Hypothalamus (tissue), 51 donors: ENCODE measurements around the gene TP73.
A peak's percentile ranks its signal among the peaks of the same experiment; 100 is the strongest.

Experiments
- DNase-seq, 51 donors: peaks; one replicate each; lab custom pipeline; 2025; lab: John Stamatoyannopoulos, UW

Gene TP73

DNA sequence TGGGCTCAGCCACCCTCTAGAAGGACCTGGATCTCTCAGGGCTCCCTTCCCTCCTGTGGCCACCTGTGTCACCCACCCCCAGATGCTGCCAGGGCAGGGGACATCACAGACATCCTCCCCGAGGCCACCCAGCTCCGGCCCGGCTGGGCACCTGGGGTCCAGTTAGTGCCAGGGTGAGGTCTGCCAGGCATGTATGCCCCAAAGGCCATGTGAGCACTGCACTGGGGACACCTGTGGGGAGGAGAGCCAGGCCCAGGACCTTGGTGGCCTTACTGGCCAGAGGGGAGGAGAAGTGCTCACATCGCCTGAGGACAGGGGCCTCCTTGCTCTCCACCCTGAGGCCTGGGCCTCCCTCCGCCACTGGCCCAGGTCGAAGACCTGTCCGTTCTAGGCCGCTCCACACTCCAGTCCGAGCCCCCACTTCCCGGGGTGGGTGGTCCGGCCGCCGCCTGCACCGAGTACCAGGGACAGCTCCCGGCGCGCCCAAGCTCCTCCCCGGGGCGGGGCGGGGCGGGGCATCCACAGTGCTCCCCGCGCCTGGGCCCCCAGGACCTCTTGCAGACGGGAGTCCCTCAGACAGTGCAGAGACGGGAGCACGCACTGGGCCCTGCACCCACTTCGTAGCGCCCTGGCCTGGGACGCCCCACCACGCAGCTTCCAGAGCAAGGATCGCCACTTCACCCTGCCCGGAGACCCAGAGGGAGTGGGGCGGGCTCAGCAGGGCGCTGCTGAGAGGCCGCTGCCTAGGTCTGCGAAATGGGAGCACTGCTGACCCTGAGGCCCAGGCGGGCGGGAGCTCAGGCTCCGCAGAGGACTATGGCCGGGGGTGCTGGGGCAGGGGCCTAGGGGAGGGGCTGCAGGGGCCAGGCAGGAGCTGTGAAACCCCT lies 65.6 kb downstream of the TP73 start:
- DNase-seq, result no peak

DNA sequence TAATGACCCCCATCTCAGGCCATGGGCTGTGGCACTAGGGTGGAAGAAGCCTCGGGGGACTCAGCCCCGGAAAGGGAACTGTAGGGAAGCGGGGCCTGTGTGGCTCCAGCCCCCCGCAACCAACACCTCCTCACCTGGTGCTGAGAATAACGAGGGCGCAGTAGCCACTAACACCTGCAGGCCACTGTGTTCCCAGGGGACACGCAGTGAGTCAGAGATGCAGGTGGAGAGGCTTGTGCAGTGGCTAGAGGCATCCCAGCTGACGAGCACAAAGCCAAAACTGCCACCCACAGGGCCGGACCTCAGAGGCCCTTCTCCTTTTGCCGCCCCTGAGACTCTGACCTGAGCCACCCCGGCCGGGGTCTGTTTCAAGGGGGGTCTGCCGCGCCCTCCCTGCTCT lies 66.4 kb downstream of the TP73 start:
- DNase-seq, result no peak

DNA sequence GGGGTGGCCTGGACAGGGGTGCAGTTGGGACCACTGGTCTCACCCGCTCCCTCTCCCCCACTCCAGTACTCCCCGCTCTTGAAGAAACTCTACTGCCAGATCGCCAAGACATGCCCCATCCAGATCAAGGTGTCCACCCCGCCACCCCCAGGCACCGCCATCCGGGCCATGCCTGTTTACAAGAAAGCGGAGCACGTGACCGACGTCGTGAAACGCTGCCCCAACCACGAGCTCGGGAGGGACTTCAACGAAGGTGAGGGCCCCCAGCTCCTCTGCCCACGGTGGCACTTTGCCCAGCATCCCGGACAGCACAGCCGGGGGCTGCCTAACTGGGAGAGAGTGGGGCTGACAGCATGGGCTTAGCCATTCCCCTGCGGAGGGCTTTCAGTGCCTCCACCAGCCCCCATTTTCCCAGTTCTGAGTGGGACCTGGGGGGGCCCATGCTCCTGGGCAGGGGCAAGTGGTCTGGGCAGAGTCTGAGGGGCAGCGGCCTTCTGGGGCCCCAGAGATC lies 69.7 kb downstream of the TP73 start:
- DNase-seq, result no peak

DNA sequence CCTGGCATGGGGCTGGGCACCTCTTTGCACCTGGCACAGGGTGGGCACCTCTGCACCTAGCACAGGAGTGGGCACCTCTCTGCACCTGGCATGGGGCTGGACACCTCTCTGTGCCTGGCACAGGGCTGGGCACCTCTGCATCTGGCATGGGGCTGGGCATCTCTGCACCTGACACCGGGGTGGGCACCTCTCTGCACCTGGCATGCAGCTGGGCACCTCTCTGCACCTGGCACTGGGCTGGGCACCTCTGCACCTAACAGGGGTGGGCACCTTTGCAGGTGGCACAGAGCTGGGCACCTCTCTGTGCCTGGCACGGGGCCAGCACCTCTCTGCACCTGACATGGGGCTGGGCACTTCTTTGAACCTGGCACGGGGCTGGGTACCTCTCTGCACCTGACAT lies 70.5 kb downstream of the TP73 start:
- DNase-seq, result no peak

DNA sequence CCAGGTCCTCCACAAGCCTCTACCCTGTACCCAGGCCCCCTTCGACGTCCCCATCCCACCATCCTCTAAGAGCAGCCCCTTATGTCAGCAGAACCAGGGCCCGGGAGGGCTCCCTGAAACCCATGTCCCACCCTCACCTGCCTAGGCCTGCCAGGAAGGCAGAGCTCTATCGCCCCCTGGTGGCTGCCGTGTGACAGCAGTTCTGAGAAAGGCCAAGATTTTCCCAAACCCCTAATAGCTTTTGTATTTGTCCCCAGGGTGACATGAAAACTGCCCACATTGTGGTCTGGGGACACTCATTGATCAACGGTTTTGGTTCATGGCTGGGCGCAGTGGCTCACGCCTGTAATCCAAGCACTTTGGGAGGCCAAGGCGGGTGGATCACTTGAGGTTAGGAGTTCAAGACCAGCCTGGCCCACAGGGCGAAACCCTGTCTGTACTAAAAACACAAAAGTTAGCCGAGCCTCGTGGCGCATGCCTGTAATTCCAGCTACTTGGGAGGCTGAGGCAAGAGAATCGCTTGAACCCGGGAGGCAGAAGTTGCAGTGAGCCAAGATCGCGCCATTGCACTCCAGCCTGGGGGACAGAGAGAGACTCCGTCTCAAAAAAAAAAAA lies 72.2 kb downstream of the TP73 start:
- DNase-seq, result peak in 45 of 51 donors; percentile 10 to 86 (median 54)

DNA sequence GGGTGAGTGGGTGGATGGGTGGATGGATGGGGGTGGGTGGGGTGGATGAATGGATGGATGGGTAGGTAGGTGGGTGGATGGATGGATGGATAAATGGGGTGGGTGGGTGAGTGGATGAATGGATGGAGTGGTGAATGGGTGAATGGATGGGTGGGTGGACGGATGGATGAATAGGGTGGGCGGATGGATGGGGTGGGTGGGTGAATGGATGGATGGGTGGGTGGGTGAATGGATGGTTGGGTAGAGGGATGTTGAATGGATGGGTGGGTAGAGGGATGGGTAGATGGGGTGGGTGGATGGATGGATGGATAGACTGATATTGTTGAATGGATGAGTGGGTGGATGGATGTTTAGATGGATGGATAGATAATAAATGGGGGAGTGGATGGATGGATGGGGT lies 73.0 kb downstream of the TP73 start:
- no peak for DNase-seq

DNA sequence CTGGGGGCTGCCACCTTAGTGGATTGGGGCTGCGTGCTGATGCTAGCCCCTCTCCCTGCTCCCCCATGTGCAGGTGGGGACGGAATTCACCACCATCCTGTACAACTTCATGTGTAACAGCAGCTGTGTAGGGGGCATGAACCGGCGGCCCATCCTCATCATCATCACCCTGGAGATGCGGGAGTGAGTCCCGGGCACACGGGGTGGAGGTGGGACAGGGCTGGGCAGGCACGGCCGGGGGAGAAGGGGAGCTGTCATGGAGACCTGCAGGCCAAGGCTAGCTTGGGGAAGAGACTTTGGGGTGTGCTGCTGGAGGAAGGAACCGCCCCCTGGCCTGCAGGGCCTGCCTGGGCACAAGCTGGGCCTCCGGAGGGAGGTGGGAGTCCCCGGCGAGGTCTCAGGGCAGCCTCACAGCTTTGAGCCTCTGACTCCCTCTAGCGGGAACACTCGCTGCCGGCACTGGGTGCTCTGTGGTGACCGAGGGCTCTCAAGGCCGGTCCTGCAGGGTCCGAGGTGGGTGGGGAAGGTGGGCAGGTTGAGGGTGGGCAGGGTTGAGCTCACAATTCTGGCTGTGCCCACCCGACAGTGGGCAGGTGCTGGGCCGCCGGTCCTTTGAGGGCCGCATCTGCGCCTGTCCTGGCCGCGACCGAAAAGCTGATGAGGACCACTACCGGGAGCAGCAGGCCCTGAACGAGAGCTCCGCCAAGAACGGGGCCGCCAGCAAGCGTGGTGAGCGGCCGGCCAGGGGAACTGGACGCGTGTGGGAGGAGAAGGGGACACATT lies 74.9 kb downstream of the TP73 start:
- peak in 25 of 51 donors; percentile 22 to 72 (median 38) for DNase-seq

DNA sequence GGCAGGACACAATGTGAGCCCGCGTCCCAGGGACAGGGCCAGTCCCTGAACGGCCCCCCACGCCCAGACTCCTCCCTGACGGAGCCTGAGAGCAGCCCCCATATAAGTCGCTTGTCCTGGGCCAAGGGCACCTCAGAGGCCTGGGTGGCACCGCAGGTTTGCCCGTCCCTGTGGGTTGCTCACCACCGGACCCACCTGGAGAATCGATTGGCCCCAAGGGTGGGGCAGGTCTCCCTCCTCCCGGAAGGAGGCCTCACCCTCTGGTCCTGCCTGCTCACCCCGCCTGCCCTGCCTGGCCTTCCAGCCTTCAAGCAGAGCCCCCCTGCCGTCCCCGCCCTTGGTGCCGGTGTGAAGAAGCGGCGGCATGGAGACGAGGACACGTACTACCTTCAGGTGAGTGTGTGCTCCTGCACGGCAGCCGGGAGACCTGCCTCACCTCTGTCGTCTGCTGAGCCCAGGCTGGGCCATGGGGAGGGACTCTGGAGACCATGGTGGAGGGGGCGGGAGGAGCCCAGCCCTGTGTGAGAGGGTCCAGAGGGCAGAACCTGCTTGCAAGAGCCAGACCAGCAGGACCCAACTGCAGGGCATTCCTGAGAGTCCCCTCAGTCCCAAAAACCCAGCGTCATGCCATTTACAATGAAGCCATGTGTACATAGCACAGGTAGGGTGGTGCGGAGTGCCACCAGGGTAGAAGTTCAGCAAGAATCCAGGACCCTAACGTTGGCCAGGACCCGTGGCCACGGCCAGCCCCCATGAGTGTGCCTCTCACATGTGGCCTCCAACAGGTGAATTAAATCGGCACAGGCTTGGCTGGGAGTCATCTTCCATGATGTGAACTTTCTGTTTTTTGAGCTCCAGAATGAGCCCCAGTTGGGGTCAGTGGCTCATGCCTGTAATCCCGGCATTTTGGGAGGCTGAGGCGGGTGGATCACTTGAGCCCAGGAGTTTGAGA lies 75.8 kb downstream of the TP73 start:
- DNase-seq, result no peak

DNA sequence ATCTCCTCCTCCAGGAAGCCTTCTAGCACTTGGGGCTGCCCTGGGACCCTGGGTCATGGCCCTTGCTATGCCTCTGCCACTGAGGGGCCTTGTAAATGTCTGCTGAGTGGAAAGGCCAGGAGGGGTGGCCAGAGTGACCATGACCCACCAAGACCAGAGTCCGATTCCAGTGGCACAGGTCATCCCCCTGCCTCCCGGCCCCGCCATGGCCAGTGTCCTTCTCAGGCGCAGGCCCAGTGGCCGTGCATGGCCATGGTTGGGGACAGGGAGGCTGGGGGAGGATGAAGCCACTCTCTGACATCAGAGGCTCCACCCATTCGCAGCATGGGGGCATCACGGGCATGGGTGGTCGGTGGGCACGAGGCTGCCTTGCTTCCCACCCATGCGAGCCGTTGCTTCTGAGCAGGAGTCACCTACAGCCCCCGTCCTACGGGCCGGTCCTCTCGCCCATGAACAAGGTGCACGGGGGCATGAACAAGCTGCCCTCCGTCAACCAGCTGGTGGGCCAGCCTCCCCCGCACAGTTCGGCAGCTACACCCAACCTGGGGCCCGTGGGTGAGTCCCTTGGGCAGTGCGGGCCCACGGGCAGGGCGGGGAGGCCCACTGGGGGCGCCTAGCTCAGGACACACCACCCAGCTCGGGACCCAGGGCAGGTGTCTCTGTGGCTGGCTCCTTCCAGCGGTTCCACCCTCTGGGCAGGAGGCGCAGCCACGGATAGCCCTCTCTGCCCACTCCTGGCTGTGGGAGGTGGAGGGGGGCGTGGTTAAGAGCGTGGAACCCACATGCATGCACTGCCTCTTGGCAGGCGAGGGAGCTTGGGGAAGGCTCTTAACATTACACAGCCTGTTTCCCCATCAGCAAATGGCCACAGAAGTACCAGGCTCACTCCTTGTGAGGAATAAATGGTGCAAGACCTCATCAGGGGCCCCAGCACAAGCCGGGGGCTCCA lies 77.6 kb downstream of the TP73 start:
- no peak for DNase-seq

DNA sequence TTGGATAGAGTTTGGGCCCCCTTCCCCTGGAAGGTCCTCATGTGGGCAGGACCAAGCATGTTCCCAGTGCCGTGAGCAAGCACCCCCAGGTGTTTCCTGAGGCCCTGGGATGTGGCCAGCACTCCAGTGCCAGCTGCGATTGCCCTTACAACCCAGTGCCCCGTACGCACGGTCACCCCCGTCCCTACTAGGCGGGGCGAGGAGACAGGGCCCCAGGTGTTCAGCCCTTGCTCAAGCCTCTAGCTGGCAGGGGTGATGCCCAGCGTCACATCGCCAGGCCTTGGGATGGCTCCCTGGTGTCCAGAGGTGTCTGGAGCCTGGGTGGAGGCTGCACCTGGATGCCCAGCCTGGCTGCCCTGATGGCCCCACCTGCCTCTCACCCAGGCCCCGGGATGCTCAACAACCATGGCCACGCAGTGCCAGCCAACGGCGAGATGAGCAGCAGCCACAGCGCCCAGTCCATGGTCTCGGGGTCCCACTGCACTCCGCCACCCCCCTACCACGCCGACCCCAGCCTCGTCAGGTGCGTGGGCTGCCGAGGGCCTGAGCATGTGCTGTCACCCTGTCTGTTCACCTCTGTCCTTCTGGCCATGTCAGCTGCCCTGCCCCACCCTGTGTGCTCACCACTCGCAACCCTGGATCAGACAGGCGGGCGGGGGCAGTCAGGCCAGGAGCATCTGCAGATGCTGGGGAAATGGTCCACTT lies 78.4 kb downstream of the TP73 start:
- no peak for DNase-seq

DNA sequence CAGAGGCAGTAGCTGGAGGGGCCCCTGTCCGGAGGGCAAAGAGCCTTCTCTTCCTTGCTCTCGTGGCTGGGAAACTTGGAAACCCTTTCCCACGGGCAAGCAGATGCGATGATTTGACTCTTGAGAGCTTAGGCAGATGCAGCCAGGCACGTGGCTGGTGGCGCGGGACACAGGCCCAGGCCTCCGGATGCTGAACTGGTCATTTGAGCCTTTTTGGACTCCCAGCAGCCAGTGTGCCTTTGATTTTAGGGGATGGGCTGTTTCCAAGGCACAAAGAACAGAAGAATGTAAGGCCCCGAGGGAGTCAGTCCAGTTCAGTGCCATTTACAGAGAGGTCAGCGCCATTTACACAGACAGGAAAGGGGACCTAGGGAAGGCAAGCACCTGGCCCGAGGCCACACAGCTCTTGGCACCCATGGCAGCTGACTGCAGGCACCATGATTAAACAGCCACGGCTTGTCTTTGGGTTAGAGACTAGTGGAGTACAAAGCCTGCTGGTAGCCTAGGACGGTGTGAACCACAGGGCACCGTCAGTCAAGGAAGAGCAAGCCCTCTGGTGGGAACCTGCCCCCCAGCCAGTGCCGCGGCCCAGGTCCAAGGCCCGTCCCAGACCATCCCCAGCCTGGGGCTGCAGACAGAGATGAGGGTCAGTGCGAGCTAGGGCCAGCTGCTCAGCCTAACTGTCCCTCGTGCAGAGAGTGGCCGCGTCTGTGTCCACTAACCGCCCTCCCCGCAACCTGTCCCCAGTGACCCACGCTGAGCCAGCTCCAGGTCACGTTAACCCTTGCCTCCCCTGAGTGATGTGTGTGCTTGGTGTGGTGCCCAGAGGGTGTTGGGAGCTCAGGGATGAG lies 79.5 kb downstream of the TP73 start:
- peak in 18 of 51 donors; percentile 11 to 63 (median 35) for DNase-seq

DNA sequence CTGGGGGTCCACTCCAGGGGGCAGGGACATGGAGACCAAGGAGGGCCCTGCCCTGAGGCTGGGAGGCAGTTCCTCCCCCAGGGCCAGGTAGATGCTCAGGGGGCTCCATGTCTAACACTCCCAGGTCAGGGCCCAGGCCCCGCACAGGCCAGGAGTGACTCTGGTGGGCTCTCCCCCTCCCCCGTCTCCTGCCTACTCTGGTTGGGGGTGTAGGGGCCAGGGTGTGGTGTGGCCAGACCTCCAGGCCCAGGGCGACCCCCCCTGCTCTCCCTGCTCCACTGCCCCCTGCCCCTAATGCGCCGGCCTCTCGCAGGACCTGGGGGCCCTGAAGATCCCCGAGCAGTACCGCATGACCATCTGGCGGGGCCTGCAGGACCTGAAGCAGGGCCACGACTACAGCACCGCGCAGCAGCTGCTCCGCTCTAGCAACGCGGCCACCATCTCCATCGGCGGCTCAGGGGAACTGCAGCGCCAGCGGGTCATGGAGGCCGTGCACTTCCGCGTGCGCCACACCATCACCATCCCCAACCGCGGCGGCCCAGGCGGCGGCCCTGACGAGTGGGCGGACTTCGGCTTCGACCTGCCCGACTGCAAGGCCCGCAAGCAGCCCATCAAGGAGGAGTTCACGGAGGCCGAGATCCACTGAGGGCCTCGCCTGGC lies 80.2 kb downstream of the TP73 start:
- DNase-seq, result no peak

DNA sequence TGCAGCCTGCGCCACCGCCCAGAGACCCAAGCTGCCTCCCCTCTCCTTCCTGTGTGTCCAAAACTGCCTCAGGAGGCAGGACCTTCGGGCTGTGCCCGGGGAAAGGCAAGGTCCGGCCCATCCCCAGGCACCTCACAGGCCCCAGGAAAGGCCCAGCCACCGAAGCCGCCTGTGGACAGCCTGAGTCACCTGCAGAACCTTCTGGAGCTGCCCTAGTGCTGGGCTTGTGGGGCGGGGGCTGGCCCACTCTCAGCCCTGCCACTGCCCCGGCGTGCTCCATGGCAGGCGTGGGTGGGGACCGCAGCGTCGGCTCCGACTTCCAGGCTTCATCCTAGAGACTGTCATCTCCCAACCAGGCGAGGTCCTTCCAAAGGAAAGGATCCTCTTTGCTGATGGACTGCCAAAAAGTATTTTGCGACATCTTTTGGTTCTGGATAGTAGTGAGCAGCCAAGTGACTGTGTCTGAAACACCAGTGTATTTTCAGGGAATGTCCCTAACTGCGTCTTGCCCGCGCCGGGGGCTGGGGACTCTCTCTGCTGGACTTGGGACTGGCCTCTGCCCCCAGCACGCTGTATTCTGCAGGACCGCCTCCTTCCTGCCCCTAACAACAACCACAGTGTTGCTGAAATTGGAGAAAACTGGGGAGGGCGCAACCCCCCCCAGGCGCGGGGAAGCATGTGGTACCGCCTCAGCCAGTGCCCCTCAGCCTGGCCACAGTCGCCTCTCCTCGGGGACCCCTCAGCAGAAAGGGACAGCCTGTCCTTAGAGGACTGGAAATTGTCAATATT lies 81.0 kb downstream of the TP73 start:
- no peak for DNase-seq

DNA sequence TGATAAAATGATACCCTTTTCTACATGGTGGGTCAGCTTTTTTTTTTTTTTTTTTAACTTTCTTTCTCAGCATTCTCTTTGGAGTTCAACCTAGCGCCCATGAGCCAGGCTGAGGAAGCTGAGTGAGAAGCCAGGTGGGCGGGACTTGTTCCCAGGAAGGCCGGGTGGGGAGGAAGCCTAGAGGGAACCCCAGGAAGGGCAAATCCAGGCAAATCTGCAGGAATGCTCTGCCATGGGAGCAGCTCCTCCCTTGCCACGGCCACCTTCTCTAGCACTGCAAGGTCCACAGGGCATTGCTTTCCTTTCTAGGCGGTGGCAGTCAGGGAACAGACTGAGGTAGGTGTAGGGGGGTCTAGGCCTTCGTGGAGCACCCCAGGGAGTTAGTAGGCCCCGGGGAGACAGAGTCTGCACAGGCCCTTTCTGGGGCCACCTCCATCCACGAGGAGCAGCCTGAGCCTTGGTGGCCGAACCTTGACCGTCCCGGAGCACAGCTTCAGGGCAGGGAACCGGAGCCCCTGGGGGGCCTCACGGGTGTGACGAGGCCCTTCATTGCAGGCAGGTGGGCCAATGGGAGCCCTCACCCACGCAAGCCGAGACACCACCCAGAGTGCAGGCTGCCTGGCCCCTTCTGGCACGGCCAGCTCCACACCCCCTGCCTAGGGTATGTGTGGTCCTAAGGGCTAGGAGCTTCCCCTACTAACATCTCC lies 81.7 kb downstream of the TP73 start:
- DNase-seq, result no peak

DNA sequence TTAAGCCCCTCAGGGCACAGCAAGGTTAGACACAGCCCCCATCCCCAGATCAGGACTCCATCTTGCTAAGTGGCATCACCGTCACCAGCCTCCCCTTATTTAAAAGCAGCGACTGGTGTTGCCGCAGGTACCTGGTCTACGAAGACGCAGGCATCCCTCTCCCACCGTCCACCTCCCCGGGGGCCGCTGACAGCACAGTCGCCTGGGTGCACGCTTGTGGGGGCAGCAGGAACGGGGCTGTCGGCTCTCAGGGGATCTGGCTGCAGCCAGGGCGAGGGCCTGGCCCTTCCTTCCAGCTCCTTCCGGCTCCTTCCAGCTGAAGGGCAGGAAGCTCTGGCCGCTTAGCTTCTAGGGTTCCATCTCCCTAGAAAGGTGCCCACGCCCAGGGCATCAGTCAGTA lies 82.3 kb downstream of the TP73 start:
- no peak for DNase-seq
